ENCODE measurements around the gene DYRK4. TPM values are rescaled to one million over a fixed set of nuclear protein-coding genes. Genes with fewer than 3 reads are reported as not detected.

DYRK4 gene
- total and polyA plus RNA-seq, 7 experiments from 2014 or later = 9.8 to 50.9 (median 24.4) TPM

GRCh38 chr12:4530982-4531586 is 30.9 kb upstream of the DYRK4 start:
- peak in 5 of 9 donors; percentile 18 to 52 (median 29) for DNase-seq
- intact Hi-C loops (cut with micrococcal nuclease) = loop anchor here in 1 of 2 donors (10.0 kb wide), 2 partner anchors 386 to 1736 kb away; partner anchors contain the start of gene FKBP4
- peaks cover 0 to 8% of the 10 kb centered on the region in 2 donors for H3K4me1 ChIP-seq (ENCODE audit: control insufficient read depth in 2 of 2, insufficient read depth in 2 of 2, low read length in 2 of 2)
- H3K27ac ChIP-seq (ENCODE audit: low read depth, low read length) = peak overlapping the region; percentile 39
- Mint-ChIP-seq H3K27ac (no peak overlapping the region), H3K4me3 (peak overlapping the region in 2 of 10 donors; percentile 3 to 26), H3K27me3 (no peaks in the 10 kb centered on the region), H3K9me3 (no peaks in the 10 kb centered on the region), H3K36me3 (peaks cover 0 to 8% (median 3%) of the 10 kb centered on the region in 5 donors), H3K4me1 (peaks cover 0 to 8% (median under 1%) of the 10 kb centered on the region in 7 donors)
- no peaks in the 10 kb centered on the region for H3K27me3 ChIP-seq (ENCODE audit: control insufficient read depth in 2 of 2, insufficient read depth in 2 of 2, low read length in 2 of 2)
- ChIA-PET POLR2A (interaction anchor here (0.7 to 0.8 kb wide), 2 partner anchors 109 to 209 kb away, joined by 3 to 6 read pairs; no protein-coding TSS in a partner anchor), CTCF (interaction anchor here (0.6 to 1.6 kb wide), 6 partner anchors 10 to 899 kb away, joined by 3 to 7 read pairs (median 4); no protein-coding TSS in a partner anchor)
- peak; percentile 54 for ATAC-seq
- no peak overlapping the region for H3K4me3 ChIP-seq (ENCODE audit: low read length)
- no peaks in the 10 kb centered on the region for H3K9me3 ChIP-seq (ENCODE audit: control insufficient read depth in 2 of 3, low read length in 3 of 3)
- H3K36me3 ChIP-seq (ENCODE audit: control insufficient read depth in 2 of 3, insufficient read depth in 3 of 3, low read length in 3 of 3) = peaks cover 4 to 13% (median 12%) of the 10 kb centered on the region in 3 experiments

GRCh38 chr12:4535092-4535491 is 26.9 kb upstream of the DYRK4 start:
- Histone ChIP-seq H3K4me3 (ENCODE audit: low read length) (no peak overlapping the region), H3K9me3 (ENCODE audit: control insufficient read depth in 2 of 3, low read length in 3 of 3) (no peaks in the 10 kb centered on the region), H3K27me3 (ENCODE audit: control insufficient read depth in 2 of 2, insufficient read depth in 2 of 2, low read length in 2 of 2) (no peaks in the 10 kb centered on the region), H3K36me3 (ENCODE audit: control insufficient read depth in 2 of 3, insufficient read depth in 3 of 3, low read length in 3 of 3) (peaks cover 4 to 13% (median 6%) of the 10 kb centered on the region in 3 experiments), H3K27ac (ENCODE audit: low read depth, low read length) (no peak overlapping the region), H3K4me1 (ENCODE audit: control insufficient read depth in 2 of 2, insufficient read depth in 2 of 2, low read length in 2 of 2) (peaks cover 13 to 19% of the 10 kb centered on the region in 2 donors)
- ATAC-seq = no peak
- peaks cover 6 to 35% (median 29%) of the 10 kb centered on the region in 7 donors for H3K4me1 Mint-ChIP-seq
- DNase-seq = no peak
- intact Hi-C loops (cut with micrococcal nuclease) = loop anchor here in 1 of 2 donors (5.0 to 10.0 kb wide), 4 partner anchors 373 to 1740 kb away; partner anchors contain the start of genes FKBP4 and TULP3
- H3K4me3 Mint-ChIP-seq = no peak overlapping the region
- POLR2A ChIA-PET = interaction anchor here (1.3 kb wide), 1 partner anchor 263 kb away, joined by 3 read pairs; no protein-coding TSS in a partner anchor
- CTCF ChIA-PET = interaction anchor here (0.7 kb wide), 1 partner anchor 1234 kb away, joined by 3 read pairs; no protein-coding TSS in a partner anchor
- no peak overlapping the region for H3K27ac Mint-ChIP-seq
- H3K27me3 Mint-ChIP-seq = no peaks in the 10 kb centered on the region
- H3K36me3 Mint-ChIP-seq = peaks cover 0 to 4% (median 0%) of the 10 kb centered on the region in 5 donors
- peaks cover 0 to 6% (median 0%) of the 10 kb centered on the region in 11 donors for H3K9me3 Mint-ChIP-seq

GRCh38 chr12:4535871-4536270 is 26.1 kb upstream of the DYRK4 start:
- no peak for ATAC-seq
- Histone ChIP-seq H3K4me3 (ENCODE audit: low read length) (no peak overlapping the region), H3K4me1 (ENCODE audit: control insufficient read depth in 2 of 2, insufficient read depth in 2 of 2, low read length in 2 of 2) (peaks cover 13 to 19% of the 10 kb centered on the region in 2 donors), H3K9me3 (ENCODE audit: control insufficient read depth in 2 of 3, low read length in 3 of 3) (no peaks in the 10 kb centered on the region), H3K27ac (ENCODE audit: low read depth, low read length) (no peak overlapping the region), H3K27me3 (ENCODE audit: control insufficient read depth in 2 of 2, insufficient read depth in 2 of 2, low read length in 2 of 2) (no peaks in the 10 kb centered on the region), H3K36me3 (ENCODE audit: control insufficient read depth in 2 of 3, insufficient read depth in 3 of 3, low read length in 3 of 3) (peaks cover 4 to 13% (median 6%) of the 10 kb centered on the region in 3 experiments)
- no peaks in the 10 kb centered on the region for H3K27me3 Mint-ChIP-seq
- no peak overlapping the region for H3K4me3 Mint-ChIP-seq
- peaks cover 6 to 35% (median 27%) of the 10 kb centered on the region in 7 donors for H3K4me1 Mint-ChIP-seq
- peaks cover 0 to 6% (median 0%) of the 10 kb centered on the region in 11 donors for H3K9me3 Mint-ChIP-seq
- peaks cover 0 to 2% (median 0%) of the 10 kb centered on the region in 5 donors for H3K36me3 Mint-ChIP-seq
- POLR2A ChIA-PET = no interaction called here
- no peak for DNase-seq
- CTCF ChIA-PET = no interaction called here
- H3K27ac Mint-ChIP-seq = peak overlapping the region in 1 of 9 donors; percentile 99
- intact Hi-C loops (cut with micrococcal nuclease) = loop anchor here in 1 of 2 donors (5.0 to 10.0 kb wide), 4 partner anchors 374 to 1741 kb away; partner anchors contain the start of genes FKBP4 and TULP3

GRCh38 chr12:4538207-4539160 is 23.5 kb upstream of the DYRK4 start, which contains the start of gene RAD51AP1:
RAD51AP1 (plus strand) TSS chr12:4538890; CDS start chr12:4538940, 50 bp downstream.
- CTCF ChIA-PET = interaction anchor here (1.3 kb wide), 1 partner anchor 118 kb away, joined by 3 read pairs; no protein-coding TSS in a partner anchor
- Histone ChIP-seq H3K27ac (ENCODE audit: low read depth, low read length) (peak within 1 kb of the TSS; percentile 84), H3K27me3 (ENCODE audit: control insufficient read depth in 2 of 2, insufficient read depth in 2 of 2, low read length in 2 of 2) (no peaks in the 10 kb centered on the region), H3K4me3 (ENCODE audit: low read length) (peak within 1 kb of the TSS; percentile 90), H3K9me3 (ENCODE audit: control insufficient read depth in 2 of 3, low read length in 3 of 3) (no peaks in the 10 kb centered on the region), H3K36me3 (ENCODE audit: control insufficient read depth in 2 of 3, insufficient read depth in 3 of 3, low read length in 3 of 3) (peaks cover 0 to 2% (median 0%) of the 10 kb centered on the region in 3 experiments), H3K4me1 (ENCODE audit: control insufficient read depth in 2 of 2, insufficient read depth in 2 of 2, low read length in 2 of 2) (peaks cover 11 to 13% of the 10 kb centered on the region in 2 donors)
- peak within 1 kb of the TSS; percentile 96 to 99 (median 98) for H3K27ac Mint-ChIP-seq
- DNase-seq (peak; percentile 87 to 98 (median 95)), ATAC-seq (peak; percentile 100)
- POLR2A ChIA-PET = interaction anchor here (0.8 to 1.1 kb wide), 4 partner anchors 10 to 111 kb away, joined by 3 to 7 read pairs (median 3); partner anchors contain the start of genes AKAP3 and NDUFA9
- H3K4me1 Mint-ChIP-seq = peaks cover 6 to 40% (median 32%) of the 10 kb centered on the region in 7 donors
- H3K27me3 Mint-ChIP-seq = no peaks in the 10 kb centered on the region
- peaks cover 0 to 6% (median 0%) of the 10 kb centered on the region in 11 donors for H3K9me3 Mint-ChIP-seq
- H3K36me3 Mint-ChIP-seq = peaks cover 0 to 4% (median 0%) of the 10 kb centered on the region in 5 donors
- peak within 1 kb of the TSS; percentile 91 to 99 (median 96) for H3K4me3 Mint-ChIP-seq
- intact Hi-C loops (cut with micrococcal nuclease) = loop anchor here (1.0 to 10.0 kb wide), 12 partner anchors 31 to 1744 kb away; partner anchors contain the start of genes AKAP3 (in 2 of the 2), NDUFA9 (in 2 of the 2), PARP11 (in 2 of the 2) and TIGAR (in 2 of the 2)

- Mint-ChIP-seq H3K9me3 (peaks cover 0 to 6% (median 0%) of the 10 kb centered on the region in 11 donors), H3K36me3 (peaks cover 0 to 7% (median 0%) of the 10 kb centered on the region in 5 donors), H3K4me1 (peaks cover 6 to 42% (median 32%) of the 10 kb centered on the region in 7 donors), H3K4me3 (peak overlapping the region; percentile 91 to 99 (median 96)), H3K27me3 (no peaks in the 10 kb centered on the region), H3K27ac (peak overlapping the region; percentile 51 to 99 (median 97))
- no peak for ATAC-seq
- Histone ChIP-seq H3K9me3 (ENCODE audit: control insufficient read depth in 2 of 3, low read length in 3 of 3) (no peaks in the 10 kb centered on the region), H3K4me1 (ENCODE audit: control insufficient read depth in 2 of 2, insufficient read depth in 2 of 2, low read length in 2 of 2) (peaks cover 11 to 13% of the 10 kb centered on the region in 2 donors), H3K27me3 (ENCODE audit: control insufficient read depth in 2 of 2, insufficient read depth in 2 of 2, low read length in 2 of 2) (no peaks in the 10 kb centered on the region), H3K4me3 (ENCODE audit: low read length) (peak overlapping the region; percentile 90), H3K36me3 (ENCODE audit: control insufficient read depth in 2 of 3, insufficient read depth in 3 of 3, low read length in 3 of 3) (no peaks in the 10 kb centered on the region), H3K27ac (ENCODE audit: low read depth, low read length) (peak overlapping the region; percentile 84)
- intact Hi-C loops (cut with micrococcal nuclease) = loop anchor here (2.0 to 10.0 kb wide), 6 partner anchors 219 to 1745 kb away; partner anchors contain the start of genes CRACR2A (in 1 of the 2), FKBP4 (in 1 of the 2), TIGAR (in 1 of the 2) and TULP3 (in 1 of the 2)
- ChIA-PET POLR2A (interaction anchor here (0.8 kb wide), 1 partner anchor 13 kb away, joined by 3 read pairs; no protein-coding TSS in a partner anchor), CTCF (no interaction called here)
- DNase-seq = no peak
Measured at GRCh38 chr12:4539167-4539870, 22.7 kb upstream of the DYRK4 start.
